Ishikawa (cell line): ENCODE measurements around the gene SAMD1.

ENCODE experiments used
- CEBPB ChIP-seq: IDR thresholded peaks from 2 replicates; pipeline ENCODE4 v1.6.1; 2012
- MAX ChIP-seq: IDR thresholded peaks from 2 replicates; pipeline ENCODE4 v1.6.1; 2012
- RAD21 ChIP-seq: IDR thresholded peaks from 2 replicates; pipeline ENCODE4 v1.6.1; 2012; ENCODE audit warnings: low read depth
- REST ChIP-seq: IDR thresholded peaks from 2 replicates; pipeline ENCODE4 v1.6.1; 2012; ENCODE audit warnings: low read depth, mild to moderate bottlenecking
- TAF1 ChIP-seq: IDR thresholded peaks from 2 replicates; pipeline ENCODE4 v1.6.1; 2012; ENCODE audit warnings: low read depth, mild to moderate bottlenecking
- TCF12 ChIP-seq: IDR thresholded peaks from 2 replicates; pipeline ENCODE4 v1.6.1; 2012; ENCODE audit warnings: low read depth
- TEAD4 ChIP-seq: IDR thresholded peaks from 2 replicates; pipeline ENCODE4 v1.6.1; 2012
- USF1 ChIP-seq: IDR thresholded peaks from 2 replicates; pipeline ENCODE4 v1.6.1; 2012

- TF ChIP-seq REST, result no peak
- no peak for TF ChIP-seq TAF1
- no peak for TF ChIP-seq USF1
- TF ChIP-seq MAX, result no peak
- TF ChIP-seq RAD21, result no peak
- no peak for TF ChIP-seq TEAD4
- no peak for TF ChIP-seq CEBPB
- TF ChIP-seq TCF12, result no peak
Measured at GRCh38 chr19:14070268-14071050, 20.1 kb downstream of the SAMD1 start.
